Measurements from ENCODE around the gene MYO1D.
A peak's percentile ranks its signal among the peaks of the same experiment; 100 is the strongest.

MYO1D gene

GRCh38 chr17:32487473-32488176, 389.3 kb downstream of the MYO1D start:
- DNase-seq (ENCODE audit: low read depth) = peak; percentile 24

GRCh38 chr17:32486701-32487472, 390.0 kb downstream of the MYO1D start, which contains the start of gene CDK5R1:
TSS of gene CDK5R1 (plus strand) at chr17:32486993. CDS start at chr17:32487621, 628 bp downstream.
- peak; percentile 77 for DNase-seq (ENCODE audit: low read depth)

GRCh38 chr17:32486111-32486700, 390.7 kb downstream of the MYO1D start:
- DNase-seq (ENCODE audit: low read depth) = peak; percentile 78

- no peak for DNase-seq (ENCODE audit: low read depth)
Observed at GRCh38 chr17:32485261-32486110, 391.4 kb downstream of the MYO1D start.

DNA sequence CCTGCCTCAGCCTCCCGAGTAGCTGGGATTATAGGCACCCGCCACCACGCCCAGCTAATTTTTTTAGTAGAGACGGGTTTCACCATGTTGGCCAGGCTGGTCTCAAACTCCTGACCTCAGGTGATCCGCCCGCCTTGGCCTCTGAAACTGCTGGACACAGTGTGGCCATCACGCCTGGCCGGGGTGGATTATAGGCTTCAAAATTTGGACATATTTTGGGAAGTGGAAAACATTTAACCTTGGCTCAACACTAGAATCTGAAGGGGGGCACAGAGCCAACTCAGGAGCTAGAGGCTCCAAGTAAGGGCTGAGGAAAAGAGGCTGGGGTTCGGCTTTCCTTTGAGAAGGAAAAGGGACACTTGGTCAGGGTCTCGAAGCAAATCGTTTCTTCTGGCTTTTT, 392.3 kb downstream of the MYO1D start:
- no peak for DNase-seq (ENCODE audit: low read depth)

DNA sequence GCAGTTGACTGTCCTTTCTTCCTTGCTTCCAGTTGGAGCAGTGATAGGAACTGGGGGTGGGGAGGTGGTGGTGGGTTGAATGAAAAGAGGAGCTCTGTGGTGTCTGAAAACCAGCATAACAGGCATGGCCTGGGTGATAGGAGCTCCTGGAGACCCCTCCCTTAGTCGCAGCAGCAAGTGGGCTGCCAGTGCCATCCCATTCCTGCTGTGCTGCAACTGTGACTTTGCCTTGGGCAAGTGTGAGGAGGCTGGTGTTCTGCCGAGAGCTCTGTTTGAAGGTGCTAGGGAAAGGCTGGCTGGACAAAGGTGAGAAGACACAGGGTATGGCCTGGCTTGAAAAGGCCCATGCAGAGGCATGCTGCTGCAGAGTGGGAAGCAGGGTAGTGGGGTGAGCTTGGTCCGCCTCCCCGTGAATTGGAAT, 392.9 kb downstream of the MYO1D start:
- no peak for DNase-seq (ENCODE audit: low read depth)

GRCh38 chr17:32483451-32484019, 393.4 kb downstream of the MYO1D start:
- DNase-seq (ENCODE audit: low read depth) = peak; percentile 70

DNA sequence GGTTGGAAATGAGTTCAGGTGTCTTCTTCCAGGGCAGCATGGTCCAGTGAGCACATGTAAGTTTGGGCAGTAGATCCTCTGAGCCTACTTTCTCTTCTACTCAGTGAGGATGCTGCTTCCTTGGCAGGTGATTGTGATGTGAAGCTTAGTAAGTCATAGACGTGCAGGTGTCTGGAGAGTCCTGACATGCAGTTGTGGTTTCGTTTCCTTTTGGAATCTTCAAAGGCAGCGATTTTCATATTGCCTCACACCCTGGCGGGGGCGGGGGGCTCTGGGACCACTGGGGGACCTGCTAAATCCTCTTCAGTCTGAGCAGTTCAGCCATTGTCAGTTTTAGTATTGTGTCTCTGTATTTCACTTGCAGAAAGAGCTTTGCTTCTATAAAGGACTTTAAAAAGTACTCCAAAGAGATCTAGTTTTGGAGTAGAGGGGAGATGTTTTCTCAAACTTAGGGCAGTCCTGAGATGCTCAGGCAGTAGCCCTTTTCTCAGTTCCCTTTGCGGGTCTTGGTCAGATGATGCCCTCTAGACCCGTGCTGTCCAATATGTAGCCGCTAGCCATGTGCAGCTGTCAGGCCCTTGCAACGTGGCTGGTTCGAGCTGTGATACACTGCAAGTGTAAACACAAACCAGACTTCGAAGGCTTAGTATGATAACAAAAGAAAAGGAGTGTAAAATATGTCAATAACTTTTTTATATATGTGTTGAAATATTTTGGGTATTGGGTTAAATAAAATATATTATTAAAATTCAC, 394.2 kb downstream of the MYO1D start:
- DNase-seq (ENCODE audit: low read depth) = no peak

- DNase-seq (ENCODE audit: low read depth) = no peak
Observed at GRCh38 chr17:32481193-32481592, 395.7 kb downstream of the MYO1D start.

DNA sequence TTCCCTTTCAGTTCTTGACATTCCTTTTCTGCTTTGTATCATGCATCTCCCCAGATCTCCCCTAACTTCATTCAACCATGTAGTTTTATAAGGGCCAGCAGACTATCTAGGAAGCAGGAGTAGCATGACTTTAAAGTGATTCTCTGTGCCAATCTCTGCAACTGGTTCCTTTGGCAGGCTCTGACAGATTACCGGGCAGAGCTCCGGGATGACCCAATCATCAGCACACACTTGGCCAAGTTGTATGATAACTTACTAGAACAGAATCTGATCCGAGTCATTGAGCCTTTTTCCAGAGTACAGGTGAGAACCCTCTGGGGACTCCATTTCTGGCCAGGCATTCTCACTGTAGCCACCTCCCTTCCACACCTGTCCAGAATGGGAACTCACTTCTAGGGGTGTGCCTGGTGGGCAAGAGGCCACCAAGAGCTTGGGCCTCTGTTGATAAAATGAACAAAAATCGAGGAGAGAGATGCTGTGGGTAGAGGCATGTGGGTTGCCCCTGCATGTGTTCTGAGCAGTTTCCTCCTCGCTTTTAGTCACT, 397.8 kb downstream of the MYO1D start:
- DNase-seq (ENCODE audit: low read depth) = no peak

- DNase-seq (ENCODE audit: low read depth) = no peak
Observed at GRCh38 chr17:32477220-32477619, 399.7 kb downstream of the MYO1D start.

DNA sequence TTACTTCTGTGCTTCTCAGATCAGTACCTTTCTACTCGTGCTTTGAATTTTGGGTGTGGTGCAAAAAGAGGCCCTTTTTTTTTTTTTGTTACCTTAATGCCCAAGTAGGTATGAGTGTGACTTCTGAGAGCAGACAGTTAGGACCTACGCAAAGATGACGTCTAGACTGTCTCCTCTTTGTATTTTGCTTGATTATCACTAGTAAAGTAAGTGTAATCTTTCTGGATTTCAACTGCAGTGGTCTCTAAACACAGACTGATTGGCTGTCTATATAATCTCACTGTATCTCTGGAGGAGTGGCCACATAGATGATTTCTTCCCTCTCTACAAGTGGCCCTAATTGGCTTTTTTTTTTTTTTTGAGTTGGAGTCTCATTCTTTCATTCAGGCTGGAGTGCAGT, 401.7 kb downstream of the MYO1D start:
- DNase-seq (ENCODE audit: low read depth) = no peak

- DNase-seq (ENCODE audit: low read depth) = no peak
Observed at GRCh38 chr17:32471652-32472051, 405.3 kb downstream of the MYO1D start.

DNA sequence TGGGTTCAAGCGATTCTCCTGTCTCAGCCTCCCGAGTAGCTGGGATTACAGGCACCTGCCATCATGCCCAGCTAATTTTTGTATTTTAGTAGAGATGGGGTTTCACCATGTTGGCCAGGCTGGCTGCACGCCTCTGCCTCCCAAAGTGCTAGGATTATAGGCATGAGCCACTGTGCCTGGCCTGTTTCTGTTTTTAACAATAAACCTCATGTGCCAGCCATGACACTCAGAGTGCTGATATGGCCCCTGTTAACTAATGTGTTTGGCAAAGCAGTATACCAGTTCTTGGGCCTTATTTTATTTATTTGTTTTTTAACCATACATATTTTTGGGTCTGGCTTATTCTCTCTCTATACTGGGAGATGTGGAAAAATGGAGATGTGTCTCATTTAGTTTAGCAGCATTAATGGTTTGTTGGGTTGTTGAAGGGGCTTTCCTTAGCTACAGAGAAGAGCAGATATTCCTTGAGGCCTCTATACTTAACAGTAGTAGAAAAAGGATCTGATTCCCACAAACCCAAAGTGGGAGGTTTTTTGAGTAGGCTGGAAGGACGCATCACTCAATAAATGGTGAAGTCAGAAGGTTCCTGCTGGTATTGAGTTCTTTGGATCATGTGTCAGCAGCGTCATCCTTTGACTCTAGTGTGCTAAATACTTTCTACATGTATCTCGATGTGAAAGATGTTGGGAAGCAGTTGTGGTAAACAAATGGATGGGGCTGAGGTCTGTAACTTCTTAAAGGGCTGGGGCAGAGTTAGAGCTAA, 406.3 kb downstream of the MYO1D start:
- no peak for DNase-seq (ENCODE audit: low read depth)

- DNase-seq (ENCODE audit: low read depth) = no peak
Observed at GRCh38 chr17:32467949-32468348, 409.0 kb downstream of the MYO1D start.

GRCh38 chr17:32464374-32464773, 412.6 kb downstream of the MYO1D start:
- DNase-seq (ENCODE audit: low read depth) = no peak

DNA sequence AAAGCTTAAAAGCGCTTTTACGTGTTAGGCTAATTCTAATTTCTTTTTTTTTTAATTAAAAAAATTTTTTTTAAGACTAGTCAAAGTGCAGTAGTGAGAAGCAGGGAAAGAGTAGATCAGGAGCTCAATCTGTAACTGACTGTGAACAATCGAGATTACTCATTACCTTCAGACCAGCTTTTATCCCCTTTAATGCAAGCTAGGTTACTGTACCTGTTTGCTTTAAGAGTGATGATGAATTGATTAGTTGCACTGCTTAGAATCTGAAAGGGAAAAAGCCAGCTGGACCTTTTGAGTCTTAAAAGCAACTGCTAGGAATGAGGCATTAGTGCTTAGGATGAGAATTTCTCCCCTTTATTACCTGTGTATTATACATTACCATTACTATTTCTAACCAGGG, 413.6 kb downstream of the MYO1D start:
- DNase-seq (ENCODE audit: low read depth) = no peak

GRCh38 chr17:32461853-32462617, 414.9 kb downstream of the MYO1D start:
- DNase-seq (ENCODE audit: low read depth) = peak; percentile 80

DNA sequence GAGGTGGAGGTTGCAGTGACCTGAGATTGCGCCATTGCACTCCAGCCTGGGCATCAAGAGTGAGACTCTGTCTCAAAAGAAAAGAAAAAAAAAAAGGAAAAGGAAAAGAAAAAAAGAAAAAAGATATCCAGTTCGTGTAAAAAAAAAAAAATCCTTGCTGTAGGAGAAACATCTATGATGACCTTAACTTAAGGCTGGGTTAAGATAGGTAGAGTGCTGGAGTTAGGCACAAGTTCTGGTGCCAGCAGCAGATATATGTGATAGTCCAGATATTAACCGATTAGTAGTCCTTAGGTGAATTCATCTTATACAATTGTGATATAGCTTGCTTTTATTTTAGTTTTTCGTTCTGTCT, 415.4 kb downstream of the MYO1D start:
- no peak for DNase-seq (ENCODE audit: low read depth)
